H9 (cell line): ENCODE results near the gene MAGEA6. TPM values are rescaled to one million over a fixed set of nuclear protein-coding genes. Genes with fewer than 3 reads are reported as not detected.

ENCODE experiments used
- DNase-seq: peaks from one replicate; pipeline ENCODE4 v3.0.0-alpha.2; 2017
- H2AFZ ChIP-seq: one replicate; pipeline ENCODE4 v1.6.1; 2013; ENCODE audit warnings: mild to moderate bottlenecking, low read length, control low read depth, moderate library complexity
- H2AK5ac ChIP-seq: 2 replicates; pipeline ENCODE4 v1.6.1; 2013; ENCODE audit warnings: low read length, control low read depth, mixed read lengths; ENCODE audit not compliant: insufficient read length
- H2BK120ac ChIP-seq: one replicate; pipeline ENCODE4 v1.6.1; 2013; ENCODE audit warnings: low read depth, mild to moderate bottlenecking, low read length, control low read depth, inconsistent platforms; ENCODE audit not compliant: poor library complexity, severe bottlenecking
- H2BK12ac ChIP-seq: 2 replicates; pipeline ENCODE4 v1.6.1; 2013; ENCODE audit warnings: low read length, control low read depth, mixed read lengths, low read depth; ENCODE audit not compliant: insufficient read length
- H2BK15ac ChIP-seq: 2 replicates; pipeline ENCODE4 v1.6.1; 2013; ENCODE audit warnings: low read depth, low read length, control low read depth
- H2BK20ac ChIP-seq: one replicate; pipeline ENCODE4 v1.6.1; 2013; ENCODE audit warnings: low read depth, mild to moderate bottlenecking, low read length, control low read depth, inconsistent platforms; ENCODE audit not compliant: poor library complexity, severe bottlenecking
- H2BK5ac ChIP-seq: 2 replicates; pipeline ENCODE4 v1.6.1; 2013; ENCODE audit warnings: low read length, control low read depth, mixed read lengths; ENCODE audit not compliant: insufficient read length
- H3K14ac ChIP-seq: 2 replicates; pipeline ENCODE4 v1.6.1; 2013; ENCODE audit warnings: low read length, control low read depth; ENCODE audit not compliant: insufficient read depth
- H3K18ac ChIP-seq: 2 replicates; pipeline ENCODE4 v1.6.1; 2013; ENCODE audit warnings: low read depth, mild to moderate bottlenecking, mixed read lengths, low read length, control low read depth; ENCODE audit not compliant: insufficient read length
- H3K23ac ChIP-seq: 2 replicates; pipeline ENCODE4 v1.6.1; 2013; ENCODE audit warnings: low read length, control low read depth, mixed read lengths, low read depth; ENCODE audit not compliant: insufficient read length
- H3K23me2 ChIP-seq: 2 replicates; pipeline ENCODE4 v1.6.1; 2013; ENCODE audit warnings: low read depth, mild to moderate bottlenecking, mixed read lengths, low read length, control low read depth; ENCODE audit not compliant: insufficient read length, poor library complexity, severe bottlenecking
- H3K27ac ChIP-seq: 2 replicates; pipeline ENCODE4 v1.5.1; 2013; ENCODE audit warnings: low read length, control low read depth, mixed read lengths, low read depth; ENCODE audit not compliant: insufficient read length
- H3K27me3 ChIP-seq: 2 replicates; pipeline ENCODE4 v1.6.1; 2013; ENCODE audit warnings: low read length, control low read depth, inconsistent platforms; ENCODE audit not compliant: insufficient read depth
- H3K4ac ChIP-seq: 2 replicates; pipeline ENCODE4 v1.6.1; 2013; ENCODE audit warnings: low read depth, mild to moderate bottlenecking, control low read depth, inconsistent platforms, low read length, moderate library complexity
- H3K4me1 ChIP-seq: 2 replicates; pipeline ENCODE4 v1.6.1; 2013; ENCODE audit warnings: low read length, control low read depth, inconsistent platforms; ENCODE audit not compliant: insufficient read depth
- H3K4me2 ChIP-seq: 2 replicates; pipeline ENCODE4 v1.6.1; 2013; ENCODE audit warnings: low read length, control low read depth, mixed read lengths; ENCODE audit not compliant: insufficient read length, insufficient read depth
- H3K56ac ChIP-seq: 2 replicates; pipeline ENCODE4 v1.6.1; 2013; ENCODE audit warnings: low read depth, mild to moderate bottlenecking, mixed read lengths, low read length, control low read depth; ENCODE audit not compliant: insufficient read length
- H3K79me1 ChIP-seq: 2 replicates; pipeline ENCODE4 v1.6.1; 2013; ENCODE audit warnings: low read depth, mild to moderate bottlenecking, moderate library complexity, low read length, control low read depth, inconsistent platforms; ENCODE audit not compliant: insufficient read depth, poor library complexity, severe bottlenecking
- H3K79me2 ChIP-seq: 2 replicates; pipeline ENCODE4 v1.6.1; 2013; ENCODE audit warnings: low read length, control low read depth, inconsistent platforms; ENCODE audit not compliant: insufficient read depth
- H3K9ac ChIP-seq: 2 replicates; pipeline ENCODE4 v1.6.1; 2013; ENCODE audit warnings: low read length, control low read depth, mixed read lengths; ENCODE audit not compliant: insufficient read length; ENCODE audit errors: extremely low read depth
- H3K9me3 ChIP-seq: one replicate; pipeline ENCODE4 v1.6.1; 2013; ENCODE audit warnings: low read depth, low read length, inconsistent platforms; ENCODE audit not compliant: control insufficient read depth
- H3T11ph ChIP-seq: one replicate; pipeline ENCODE4 v1.6.1; 2013; ENCODE audit warnings: mild to moderate bottlenecking, low read length, control low read depth, inconsistent platforms
- H4K20me1 ChIP-seq: one replicate; pipeline ENCODE4 v1.6.1; 2013; ENCODE audit not compliant: control insufficient read depth, insufficient read length, insufficient read depth
- H4K5ac ChIP-seq: 2 replicates; pipeline ENCODE4 v1.6.1; 2013; ENCODE audit warnings: low read depth, mild to moderate bottlenecking, mixed read lengths, low read length, control low read depth; ENCODE audit not compliant: insufficient read length
- H4K8ac ChIP-seq: replicated peaks from 2 replicates; pipeline ENCODE4 v1.6.1; 2013; ENCODE audit warnings: low read length, control low read depth, mixed read lengths, low read depth; ENCODE audit not compliant: insufficient read length
- H4K91ac ChIP-seq: 2 replicates; pipeline ENCODE4 v1.6.1; 2013; ENCODE audit warnings: low read depth, mild to moderate bottlenecking, moderate library complexity, mixed read lengths, low read length, control low read depth; ENCODE audit not compliant: insufficient read length
- H3K27ac Mint-ChIP-seq, 3 experiments: 2 replicates in 2 of 3; 3 replicates in 1 of 3; pipeline ENCODE4 v1.8.0; 2020 to 2021; ENCODE audit warnings: mixed read lengths in 3 of 3, mild to moderate bottlenecking in 1 of 3, moderate library complexity in 1 of 3
- H3K27me3 Mint-ChIP-seq: 2 replicates; pipeline ENCODE4 v1.8.0; 2021; ENCODE audit warnings: low read depth, mild to moderate bottlenecking, moderate library complexity, mixed read lengths
- H3K36me3 Mint-ChIP-seq, 3 experiments: 2 replicates in 2 of 3; 3 replicates in 1 of 3; pipeline ENCODE4 v1.8.0; 2020 to 2021; ENCODE audit warnings: low read depth in 3 of 3, mixed read lengths in 3 of 3; ENCODE audit not compliant: insufficient read depth in 1 of 3
- H3K4me1 Mint-ChIP-seq, 2 experiments: 2 replicates each; pipeline ENCODE4 v1.8.0; 2020; ENCODE audit warnings: mixed read lengths in 2 of 2
- H3K4me3 Mint-ChIP-seq, 2 experiments: 2 replicates in 1 of 2; 3 replicates in 1 of 2; pipeline ENCODE4 v1.8.0; 2020 to 2021; ENCODE audit warnings: mild to moderate bottlenecking in 2 of 2, mixed read lengths in 2 of 2, moderate library complexity in 1 of 2
- H3K9me3 Mint-ChIP-seq, 2 experiments: 2 replicates in 1 of 2; 3 replicates in 1 of 2; pipeline ENCODE4 v1.8.0; 2020; ENCODE audit warnings: mild to moderate bottlenecking in 2 of 2, mixed read lengths in 2 of 2, moderate library complexity in 1 of 2
- CTCF ChIP-seq: fragments of 200-600 bp; sonication (generic); conservative IDR thresholded peaks from 3 replicates; pipeline ENCODE4 v1.8.0; 2021; ENCODE audit warnings: antibody characterized with exemption, mild to moderate bottlenecking
- WGBS: extraction: QIAGEN DNeasy Blood & Tissue Kit; methylation state at CpG from one replicate; pipeline ENCODE4 v1.1.7; 2013; ENCODE audit warnings: missing lambda C conversion rate, low lambda C conversion rate, mixed read lengths; ENCODE audit not compliant: insufficient read length; ENCODE audit errors: extremely low coverage; 5-methylcytosine and 5-hydroxymethylcytosine counted together
- total RNA-seq: library from RNA; stranded (reverse); gene quantifications from 2 replicates; pipeline ENCODE4 v1.2.1, GENCODE V29; 2021

The MAGEA6 gene
- total RNA-seq, 1 experiment from 2014 or later, result not detected

- H2BK20ac ChIP-seq, result no peak overlapping the region
- H3K4me1 Mint-ChIP-seq, result peaks cover 6 to 11% of the 10 kb centered on the region in 2 experiments
- H3K27me3 ChIP-seq, result no peaks in the 10 kb centered on the region
- H3K23me2 ChIP-seq, result no peaks in the 10 kb centered on the region
- H2BK5ac ChIP-seq, result no peak overlapping the region
- H3K9me3 ChIP-seq, result peaks cover 46% of the 10 kb centered on the region
- DNase-seq, result no peak
- no peak overlapping the region for H2AK5ac ChIP-seq
- H3K4me3 Mint-ChIP-seq, result no peak overlapping the region
- no peak overlapping the region for H4K8ac ChIP-seq
- no peak overlapping the region for H3K4me2 ChIP-seq
- H2BK15ac ChIP-seq, result no peak overlapping the region
- H2AFZ ChIP-seq, result no peak overlapping the region
- no peaks in the 10 kb centered on the region for H3K79me1 ChIP-seq
- H3T11ph ChIP-seq, result no peak overlapping the region
- peaks cover 34 to 60% of the 10 kb centered on the region in 2 experiments for H3K9me3 Mint-ChIP-seq
- H3K23ac ChIP-seq, result no peak overlapping the region
- H3K56ac ChIP-seq, result no peak overlapping the region
- no peak overlapping the region for H3K14ac ChIP-seq
- H3K4me1 ChIP-seq, result no peaks in the 10 kb centered on the region
- peaks cover 2% of the 10 kb centered on the region; the same call in 1 of the 2 replicates for H3K27me3 Mint-ChIP-seq
- no peak overlapping the region for H3K18ac ChIP-seq
- H2BK12ac ChIP-seq, result no peak overlapping the region
- H4K91ac ChIP-seq, result no peak overlapping the region
- no peak overlapping the region for H3K9ac ChIP-seq
- WGBS, result no CpG with 5 or more reads among the region's 2 CpGs
- H3K36me3 Mint-ChIP-seq, result peaks cover 0 to 2% (median 0%) of the 10 kb centered on the region in 3 experiments; a peak in 2 of 7 replicates
- no peak overlapping the region for H3K27ac Mint-ChIP-seq
- no peaks in the 10 kb centered on the region for H3K79me2 ChIP-seq
- no peak overlapping the region for H3K27ac ChIP-seq
- no peak overlapping the region for H4K5ac ChIP-seq
- no peak overlapping the region for H2BK120ac ChIP-seq
- peaks cover 3% of the 10 kb centered on the region for H4K20me1 ChIP-seq
- no peak for TF ChIP-seq CTCF
- no peak overlapping the region for H3K4ac ChIP-seq
These were observed 49.8 kb upstream of the MAGEA6 start for GRCh38 chrX:152819266-152819665.
